ENCODE data around the gene SNAPC3. TPM values are rescaled to one million over a fixed set of nuclear protein-coding genes. Genes with fewer than 3 reads are reported as not detected.

SNAPC3 gene
- total RNA-seq, 2 donors from 2014 or later = 24.2 to 61.9 TPM

- Histone ChIP-seq H3K36me3 (no peaks in the 10 kb centered on the region), H3K4me3 (no peak overlapping the region), H3K9me3 (no peaks in the 10 kb centered on the region), H3K27ac (no peak overlapping the region), H3K4me1 (replicated peaks) (no peaks in the 10 kb centered on the region), H3K27me3 (replicated peaks; ENCODE audit: insufficient read depth) (no peaks in the 10 kb centered on the region)
- intact Hi-C loops (cut with DNase I) = no loop called here
- 89% methylated on average over 4 of the region's 4 CpGs for WGBS
- no peak for TF ChIP-seq POLR2AphosphoS5 (IDR thresholded peaks at IDR 0.05)
- no peak for TF ChIP-seq CTCF (IDR thresholded peaks at IDR 0.05)
- TF ChIP-seq POLR2A (IDR thresholded peaks at IDR 0.05) = no peak
- DNase-seq (ENCODE audit: low spot score) = no peak
Observed at GRCh38 chr9:15389631-15390030, 33.0 kb upstream of the SNAPC3 start.

- H3K27me3 ChIP-seq (replicated peaks; ENCODE audit: insufficient read depth) = no peaks in the 10 kb centered on the region
- DNase-seq (ENCODE audit: low spot score) = no peak
- no peak overlapping the region for H3K4me3 ChIP-seq
- H3K27ac ChIP-seq = no peak overlapping the region
- WGBS = 86% methylated on average over 2 of the region's 2 CpGs
- TF ChIP-seq CTCF (IDR thresholded peaks at IDR 0.05) = no peak
- no peak for TF ChIP-seq POLR2A (IDR thresholded peaks at IDR 0.05)
- TF ChIP-seq POLR2AphosphoS5 (IDR thresholded peaks at IDR 0.05) = no peak
- H3K4me1 ChIP-seq (replicated peaks) = no peaks in the 10 kb centered on the region
- H3K9me3 ChIP-seq = no peaks in the 10 kb centered on the region
- intact Hi-C loops (cut with DNase I) = no loop called here
- H3K36me3 ChIP-seq = no peaks in the 10 kb centered on the region
Observed at GRCh38 chr9:15390201-15390600, 32.5 kb upstream of the SNAPC3 start.

- no peaks in the 10 kb centered on the region for H3K27me3 ChIP-seq (replicated peaks; ENCODE audit: insufficient read depth)
- WGBS = 62% methylated on average over 5 of the region's 5 CpGs
- TF ChIP-seq POLR2AphosphoS5 (IDR thresholded peaks at IDR 0.05) (no peak), POLR2A (IDR thresholded peaks at IDR 0.05) (no peak), CTCF (IDR thresholded peaks at IDR 0.05) (no peak)
- H3K4me1 ChIP-seq (replicated peaks) = no peaks in the 10 kb centered on the region
- no peak overlapping the region for H3K4me3 ChIP-seq
- no peaks in the 10 kb centered on the region for H3K9me3 ChIP-seq
- H3K27ac ChIP-seq = no peak overlapping the region
- intact Hi-C loops (cut with DNase I) = no loop called here
- no peaks in the 10 kb centered on the region for H3K36me3 ChIP-seq
- DNase-seq (ENCODE audit: low spot score) = no peak
Observed at GRCh38 chr9:15392363-15392762, 30.3 kb upstream of the SNAPC3 start.

- Histone ChIP-seq H3K36me3 (no peaks in the 10 kb centered on the region), H3K9me3 (no peaks in the 10 kb centered on the region), H3K27ac (no peak overlapping the region), H3K4me3 (no peak overlapping the region), H3K4me1 (replicated peaks) (no peaks in the 10 kb centered on the region), H3K27me3 (replicated peaks; ENCODE audit: insufficient read depth) (no peaks in the 10 kb centered on the region)
- DNase-seq (ENCODE audit: low spot score) = no peak
- intact Hi-C loops (cut with DNase I) = no loop called here
- TF ChIP-seq CTCF (IDR thresholded peaks at IDR 0.05) = no peak
- WGBS = 49% methylated on average over 5 of the region's 5 CpGs
Observed at GRCh38 chr9:15400281-15400941, 22.3 kb upstream of the SNAPC3 start.

GRCh38 chr9:15401266-15401665 is 21.4 kb upstream of the SNAPC3 start:
- Histone ChIP-seq H3K4me3 (no peak overlapping the region), H3K27me3 (replicated peaks; ENCODE audit: insufficient read depth) (no peaks in the 10 kb centered on the region), H3K9me3 (no peaks in the 10 kb centered on the region), H3K36me3 (no peaks in the 10 kb centered on the region), H3K4me1 (replicated peaks) (no peaks in the 10 kb centered on the region), H3K27ac (no peak overlapping the region)
- TF ChIP-seq CTCF (IDR thresholded peaks at IDR 0.05) = no peak
- no peak for TF ChIP-seq POLR2AphosphoS5 (IDR thresholded peaks at IDR 0.05)
- no peak for TF ChIP-seq POLR2A (IDR thresholded peaks at IDR 0.05)
- no peak for DNase-seq (ENCODE audit: low spot score)
- WGBS = 79% methylated on average over 8 of the region's 8 CpGs
- intact Hi-C loops (cut with DNase I) = no loop called here
